Activated gamma-delta T cell treated with anti-CD3 and anti-CD28 coated beads, Interleukin-2, amount 50 U/mL, for 16 hours (primary cell): ENCODE data around the gene YWHAG.
A peak's percentile ranks its signal among the peaks of the same experiment; 100 is the strongest.
"Not testable (repeated sequence)": the region's sequence is repeated elsewhere in the genome, so short reads cannot be mapped to it uniquely, and the experiment has no call there.

ENCODE experiments used
- DNase-seq: peaks from one replicate; pipeline ENCODE4 v3.0.0-alpha.2; 2020; ENCODE audit warnings: low read depth

The YWHAG gene

GRCh38 chr7:76358481-76359110 is at the start of gene YWHAG:
TSS of gene YWHAG (minus strand) at chr7:76358991. CDS start at chr7:76358808, 183 bp downstream.
- peak; percentile 80 for DNase-seq

GRCh38 chr7:76408121-76408560 is 49.4 kb upstream of the YWHAG start:
- no peak for DNase-seq

- DNase-seq, result no peak
These were observed 48.9 kb upstream of the YWHAG start for GRCh38 chr7:76407718-76408117.

DNA sequence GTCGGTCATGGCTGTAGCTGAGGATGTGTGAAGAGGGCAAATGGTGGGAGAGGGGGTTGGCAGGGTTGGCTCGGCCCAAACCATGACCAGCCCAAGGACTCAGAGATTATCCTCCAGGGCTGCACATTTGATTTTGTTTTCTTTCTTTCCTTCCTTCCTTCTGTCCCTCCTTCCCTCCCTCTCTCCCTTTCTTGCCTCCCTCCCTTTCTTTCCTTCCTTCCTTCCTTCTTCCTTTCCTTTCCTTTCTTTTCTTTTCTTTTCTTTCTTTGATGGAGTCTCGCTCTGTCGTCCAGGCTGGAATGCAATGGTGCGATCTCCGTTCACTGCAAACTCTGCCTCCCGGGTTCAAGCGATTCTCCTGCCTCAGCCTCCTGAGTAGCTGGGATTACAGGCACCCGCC is 46.9 kb upstream of the YWHAG start:
- DNase-seq, result no peak

GRCh38 chr7:76403780-76404494 is 45.1 kb upstream of the YWHAG start:
- DNase-seq, result no peak

GRCh38 chr7:76403097-76403496 is 44.3 kb upstream of the YWHAG start:
- not testable (repeated sequence) for DNase-seq

- DNase-seq, result no peak
These were observed 41.5 kb upstream of the YWHAG start for GRCh38 chr7:76400248-76400647.

GRCh38 chr7:76397409-76398183 is 38.8 kb upstream of the YWHAG start:
- DNase-seq, result peak; percentile 63

DNA sequence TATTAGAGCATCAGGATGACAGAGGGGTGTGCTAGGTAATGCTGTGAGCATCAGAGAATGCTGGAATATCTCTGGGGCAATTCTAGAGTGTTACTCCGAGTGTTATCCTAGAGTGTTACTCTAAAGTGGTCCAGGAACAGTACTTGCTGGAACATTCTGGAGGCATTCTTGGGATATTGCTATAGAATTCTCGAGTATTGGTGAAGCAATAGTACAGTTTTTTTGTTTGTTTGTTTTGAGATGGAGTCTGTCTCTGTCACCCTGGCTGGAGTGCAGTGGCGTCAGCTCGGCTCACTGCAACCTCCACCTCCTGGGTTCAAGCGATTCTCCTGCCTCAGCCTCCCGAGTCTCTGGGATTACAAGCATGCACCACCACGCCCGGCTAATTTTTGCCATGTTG is 38.1 kb upstream of the YWHAG start:
- DNase-seq, result no peak

DNA sequence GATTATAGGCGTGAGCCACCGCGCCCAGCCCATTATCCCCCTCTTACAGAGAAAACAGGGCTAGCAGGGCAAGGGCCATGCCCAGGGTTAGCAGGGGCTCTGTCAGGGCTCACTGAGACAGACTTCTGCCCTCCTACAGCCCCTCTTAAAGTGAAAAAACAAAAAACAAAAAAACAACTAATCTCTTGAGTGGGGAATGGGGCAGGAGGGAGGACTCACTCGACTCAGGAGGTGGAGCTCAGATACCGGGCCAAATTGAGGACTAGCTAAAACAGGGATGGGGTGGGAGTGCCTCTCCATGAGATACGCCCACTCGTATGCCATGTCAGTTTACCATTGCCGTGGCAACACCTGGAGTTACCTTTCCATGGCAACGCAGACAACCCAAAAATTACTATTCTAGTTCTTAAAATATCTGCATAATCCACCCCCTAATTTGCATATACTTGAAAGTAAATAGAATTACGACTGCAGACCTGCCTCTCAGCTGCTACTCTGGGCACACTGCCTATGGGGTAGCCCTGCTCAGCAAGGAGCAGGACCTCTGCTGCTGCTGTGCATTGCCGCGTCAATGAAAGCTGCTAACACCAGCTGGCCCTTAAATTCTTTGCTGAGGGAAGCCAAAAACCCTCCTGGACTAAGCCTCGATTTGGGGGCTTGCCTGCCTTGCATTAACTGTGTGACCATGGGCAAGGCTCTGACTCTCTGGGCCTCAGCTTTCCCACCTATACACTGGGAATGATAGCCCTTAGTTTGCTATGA is 37.4 kb upstream of the YWHAG start:
- DNase-seq, result no peak

- DNase-seq, result not testable (repeated sequence)
These were observed 36.8 kb upstream of the YWHAG start for GRCh38 chr7:76395605-76395964.

DNA sequence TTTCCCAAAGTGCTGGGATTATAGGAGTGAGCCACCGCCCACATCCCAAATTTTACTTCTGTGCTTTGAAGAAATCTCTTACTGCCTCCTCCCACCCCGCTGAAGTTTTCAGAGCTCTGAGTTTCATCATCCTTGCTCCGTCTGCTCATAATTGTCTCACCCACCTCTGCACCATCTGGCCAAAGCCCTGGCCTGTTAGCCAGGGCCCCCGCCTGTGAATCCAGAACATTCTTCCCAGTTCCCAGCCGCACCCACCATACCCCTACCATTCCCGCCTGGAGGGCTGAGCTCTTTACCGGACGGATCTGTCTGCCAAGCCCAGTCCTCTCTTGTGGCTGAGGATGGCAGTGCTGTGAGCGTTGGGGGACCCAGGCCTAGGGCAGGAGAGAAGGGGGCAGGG is 36.2 kb upstream of the YWHAG start:
- no peak for DNase-seq

DNA sequence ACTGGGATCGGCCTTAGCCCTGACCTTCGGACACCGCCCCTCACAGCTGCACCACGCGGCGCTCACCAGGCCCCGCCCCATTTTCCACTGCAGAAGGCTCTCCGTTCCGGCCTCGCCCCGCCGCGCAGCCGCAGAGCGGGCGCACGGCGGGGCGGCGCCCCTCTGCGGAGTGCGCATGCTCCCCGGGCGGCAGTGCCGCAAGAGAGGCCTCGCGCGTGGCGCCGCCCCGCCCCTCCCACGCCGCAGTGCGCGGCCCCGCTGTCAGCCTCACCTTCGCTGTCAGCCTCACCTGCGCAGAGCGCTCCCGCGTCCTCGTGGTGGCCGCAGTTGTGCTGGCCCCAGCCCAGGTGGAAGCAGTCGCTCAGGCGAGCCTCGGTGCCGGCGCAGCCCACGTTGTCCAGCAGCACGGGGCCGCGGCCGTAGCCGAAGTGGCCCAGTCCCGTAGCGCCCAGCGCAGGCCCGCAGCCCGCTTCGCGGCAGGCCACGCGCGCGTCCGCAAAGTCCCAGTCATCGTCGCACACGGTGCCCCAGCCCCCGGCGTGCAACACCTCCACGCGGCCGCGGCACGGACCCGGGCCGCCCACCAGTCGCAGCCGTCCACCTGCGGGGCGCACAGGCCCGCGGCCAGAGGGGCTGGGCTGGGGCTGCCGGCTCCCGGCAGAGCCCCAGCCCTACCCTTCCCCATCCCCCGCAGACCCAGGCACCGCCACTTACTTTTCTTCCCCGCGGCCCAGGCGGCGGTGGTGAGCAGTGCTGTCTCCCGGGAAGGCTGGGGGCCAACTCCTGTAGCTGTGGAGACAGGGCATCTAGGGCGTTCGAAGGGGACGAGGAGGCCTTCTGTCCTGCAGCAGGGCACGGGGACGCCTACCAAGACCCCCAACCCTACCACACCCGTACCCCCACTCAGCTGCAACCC is 34.6 kb upstream of the YWHAG start:
- peak; percentile 81 for DNase-seq

DNA sequence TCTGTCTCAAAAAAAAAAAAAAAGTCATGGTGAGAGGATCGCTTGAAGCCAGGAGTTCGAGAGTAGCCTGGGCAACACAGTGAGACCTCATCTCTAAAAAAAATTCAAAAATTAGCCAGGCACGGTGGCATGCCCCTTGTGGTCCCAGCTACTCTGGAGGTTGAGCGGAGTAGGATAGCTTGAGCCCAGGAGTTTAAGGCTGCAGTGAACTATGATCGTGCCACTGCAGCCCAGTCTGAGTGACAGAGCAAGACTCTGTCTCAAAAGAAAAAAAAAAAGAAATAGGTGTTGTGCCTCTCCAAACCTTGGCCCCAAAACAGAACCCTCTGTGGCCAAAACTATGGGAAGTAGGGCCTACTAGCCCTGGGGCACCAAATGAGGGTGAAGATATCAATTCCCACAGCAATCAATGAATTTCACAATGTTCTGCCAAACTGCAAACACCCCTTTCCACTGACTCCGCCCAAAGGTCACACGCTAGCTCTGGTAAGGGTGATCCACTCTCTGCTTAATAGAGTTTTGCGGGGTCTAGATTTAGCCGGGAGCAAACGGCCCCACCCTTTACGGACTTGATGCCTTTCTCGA is 33.8 kb upstream of the YWHAG start:
- DNase-seq, result no peak

DNA sequence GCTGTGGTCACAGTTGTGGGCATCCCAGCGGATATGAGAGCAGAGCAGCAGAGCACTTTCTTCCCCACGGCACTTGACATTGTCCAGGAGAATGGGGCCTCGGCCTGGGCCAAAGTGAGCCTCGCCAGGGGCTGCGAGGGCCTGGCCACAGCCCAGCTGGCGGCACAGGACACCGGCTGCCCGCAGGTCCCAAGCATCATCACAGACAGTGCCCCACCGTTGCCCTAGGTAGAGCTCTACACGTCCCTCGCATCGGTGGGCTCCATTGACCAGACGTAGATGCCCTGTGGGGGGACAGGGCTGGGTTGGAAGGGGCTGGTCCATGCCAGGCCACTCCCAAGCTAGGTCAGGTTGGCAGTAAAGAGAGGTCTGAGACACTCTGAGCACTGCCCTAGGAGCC is 31.3 kb upstream of the YWHAG start:
- DNase-seq, result no peak

DNA sequence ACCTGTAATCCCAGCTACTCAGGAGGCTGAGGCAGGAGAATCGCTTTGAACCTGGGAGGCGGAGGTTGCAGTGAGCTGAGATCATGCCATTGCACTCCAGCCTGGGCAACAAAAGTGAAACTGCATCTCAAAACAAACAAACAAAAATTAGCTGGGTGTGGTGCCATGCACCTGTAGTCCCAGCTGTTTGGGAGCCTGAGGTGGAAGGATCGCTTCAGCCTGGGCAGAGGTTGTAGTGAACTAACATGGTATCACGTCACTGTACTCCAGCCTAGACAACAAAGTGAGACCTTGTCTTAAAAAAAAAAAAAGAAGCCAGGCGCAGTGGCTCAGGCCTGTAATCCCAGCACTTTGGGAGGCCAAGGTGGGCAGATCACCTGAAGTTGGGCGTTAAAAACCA is 29.0 kb upstream of the YWHAG start:
- not testable (repeated sequence) for DNase-seq

DNA sequence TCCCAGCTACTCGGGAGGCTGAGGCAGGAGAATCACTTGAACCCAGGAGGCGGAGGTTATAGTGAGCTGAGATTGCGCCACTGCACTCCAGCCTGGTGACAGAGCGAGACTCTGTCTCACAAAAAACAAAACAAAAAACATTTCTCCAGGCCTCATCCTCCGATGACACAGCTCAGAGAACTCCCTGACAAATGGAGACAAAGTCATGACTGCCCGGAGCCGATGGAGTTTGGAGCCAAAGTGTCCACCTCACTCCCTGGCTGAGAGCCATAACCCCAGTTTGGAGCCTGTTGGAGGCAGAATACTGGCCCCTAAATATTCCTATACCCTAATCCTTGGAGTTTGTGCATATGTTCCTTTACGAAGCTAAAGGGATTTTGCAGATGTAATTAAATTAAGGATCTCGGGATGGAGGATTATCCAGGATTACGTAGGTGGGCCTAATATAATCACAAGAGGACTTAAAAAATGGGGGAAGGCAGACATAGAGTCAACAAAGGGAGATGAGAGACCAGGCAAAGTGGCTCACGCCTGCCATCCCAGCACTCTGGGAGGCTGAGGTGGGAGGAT is 28.0 kb upstream of the YWHAG start:
- DNase-seq, result no peak

DNA sequence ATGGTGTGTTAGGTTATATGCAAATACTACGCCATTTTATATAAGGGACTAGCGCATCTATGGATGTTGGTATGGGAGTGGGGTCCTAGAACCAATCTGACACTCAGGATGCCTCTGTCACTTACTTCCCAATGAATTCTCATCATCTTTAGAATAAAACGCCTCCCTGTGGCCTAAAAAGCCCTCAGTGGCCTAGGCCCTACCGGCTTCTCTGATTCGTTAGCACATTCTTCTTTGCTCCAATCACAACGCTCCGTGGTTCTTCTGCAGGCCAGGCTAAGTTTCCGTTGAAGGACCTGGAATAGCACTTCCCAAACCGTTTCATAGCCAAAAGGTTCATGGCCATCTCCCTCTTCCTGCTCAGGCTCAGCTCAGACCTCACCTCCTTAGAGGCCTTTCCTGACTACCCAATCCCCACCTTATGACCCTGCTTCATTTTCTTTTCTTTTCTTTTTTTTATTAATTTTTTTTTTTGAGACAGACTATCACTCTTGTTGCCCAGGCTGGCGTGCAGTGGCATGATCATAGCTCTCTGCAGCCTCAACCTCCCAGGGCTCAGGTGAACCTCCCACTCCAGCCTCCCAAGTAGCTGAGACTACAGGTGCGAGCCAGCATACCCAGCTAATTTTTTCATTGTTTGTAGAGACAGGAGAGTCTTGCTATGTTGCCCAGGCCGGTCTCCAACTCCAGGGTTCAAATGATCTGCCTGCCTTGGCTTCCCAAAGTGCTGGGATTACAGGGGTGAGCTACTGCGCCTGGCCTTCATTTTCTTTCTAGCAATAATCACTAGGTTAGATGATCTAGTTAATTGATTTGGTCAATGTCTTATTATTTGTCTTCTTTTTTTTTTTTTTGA is 24.5 kb upstream of the YWHAG start:
- DNase-seq, result no peak

GRCh38 chr7:76381814-76382213 is 23.0 kb upstream of the YWHAG start:
- no peak for DNase-seq

DNA sequence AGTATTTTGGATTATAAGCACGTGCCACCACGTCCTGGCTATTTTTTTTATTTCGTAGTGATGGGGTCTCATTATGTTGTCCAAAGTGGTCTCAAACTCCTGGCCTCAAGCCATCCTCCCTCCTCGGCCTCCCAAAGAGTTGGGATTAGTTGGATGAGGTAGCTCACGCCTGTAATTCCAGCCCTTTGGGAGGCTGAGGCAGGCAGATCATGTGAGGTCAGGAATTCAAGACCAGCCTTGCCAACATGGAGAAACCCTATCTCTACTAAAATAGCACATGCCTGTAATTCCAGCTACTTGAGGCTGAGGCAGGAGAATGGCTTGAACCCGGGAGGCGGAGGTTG is 21.8 kb upstream of the YWHAG start:
- DNase-seq, result no peak
